ENCODE measurements around the gene YTHDC2. TPM values are rescaled to one million over a fixed set of nuclear protein-coding genes. Genes with fewer than 3 reads are reported as not detected.

Gene YTHDC2
- total RNA-seq, 6 experiments from 2014 or later, result 13.0 to 17.6 (median 15.9) TPM

GRCh38 chr5:113632996-113633395, 119.5 kb downstream of the YTHDC2 start:
- no peak for DNase-seq
- Mint-ChIP-seq H3K27ac (no peak overlapping the region), H3K4me3 (no peak overlapping the region), H3K9me3 (no peaks in the 10 kb centered on the region), H3K36me3 (ENCODE audit: low read depth) (no peaks in the 10 kb centered on the region), H3K27me3 (ENCODE audit: insufficient read depth) (peaks cover 7% of the 10 kb centered on the region; the same call in 1 of the 2 replicates), H3K4me1 (ENCODE audit: low read depth) (no peaks in the 10 kb centered on the region)
- TF ChIP-seq, protein P1, sequence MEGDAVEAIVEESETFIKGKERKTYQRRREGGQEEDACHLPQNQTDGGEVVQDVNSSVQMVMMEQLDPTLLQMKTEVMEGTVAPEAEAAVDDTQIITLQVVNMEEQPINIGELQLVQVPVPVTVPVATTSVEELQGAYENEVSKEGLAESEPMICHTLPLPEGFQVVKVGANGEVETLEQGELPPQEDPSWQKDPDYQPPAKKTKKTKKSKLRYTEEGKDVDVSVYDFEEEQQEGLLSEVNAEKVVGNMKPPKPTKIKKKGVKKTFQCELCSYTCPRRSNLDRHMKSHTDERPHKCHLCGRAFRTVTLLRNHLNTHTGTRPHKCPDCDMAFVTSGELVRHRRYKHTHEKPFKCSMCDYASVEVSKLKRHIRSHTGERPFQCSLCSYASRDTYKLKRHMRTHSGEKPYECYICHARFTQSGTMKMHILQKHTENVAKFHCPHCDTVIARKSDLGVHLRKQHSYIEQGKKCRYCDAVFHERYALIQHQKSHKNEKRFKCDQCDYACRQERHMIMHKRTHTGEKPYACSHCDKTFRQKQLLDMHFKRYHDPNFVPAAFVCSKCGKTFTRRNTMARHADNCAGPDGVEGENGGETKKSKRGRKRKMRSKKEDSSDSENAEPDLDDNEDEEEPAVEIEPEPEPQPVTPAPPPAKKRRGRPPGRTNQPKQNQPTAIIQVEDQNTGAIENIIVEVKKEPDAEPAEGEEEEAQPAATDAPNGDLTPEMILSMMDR (IDR thresholded peaks at IDR 0.05), result no peak

DNA sequence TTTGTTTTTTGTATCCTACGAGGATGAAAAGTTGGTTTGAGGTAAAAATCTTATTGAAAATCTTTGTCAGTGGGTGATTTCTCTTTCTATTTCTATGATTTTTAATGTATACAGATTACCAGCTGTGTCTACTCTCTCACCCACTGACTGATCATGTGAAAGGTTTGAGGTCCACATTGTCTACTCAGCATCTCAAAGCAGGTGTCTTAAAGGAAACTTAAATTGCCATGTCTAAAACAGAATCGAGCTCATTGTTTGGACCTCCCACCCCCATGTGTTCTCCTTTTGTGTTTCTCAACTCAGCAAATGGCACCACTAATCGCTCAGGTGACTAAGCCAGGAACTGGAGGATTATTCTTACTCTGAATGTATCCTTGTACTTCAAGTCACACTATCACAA, 121.5 kb downstream of the YTHDC2 start:
- peaks cover 1% of the 10 kb centered on the region; the same call in 1 of the 2 replicates for H3K27me3 Mint-ChIP-seq (ENCODE audit: insufficient read depth)
- H3K4me3 Mint-ChIP-seq, result no peak overlapping the region
- DNase-seq, result no peak
- no peaks in the 10 kb centered on the region for H3K9me3 Mint-ChIP-seq
- H3K27ac Mint-ChIP-seq, result no peak overlapping the region
- H3K36me3 Mint-ChIP-seq (ENCODE audit: low read depth), result no peaks in the 10 kb centered on the region
- TF ChIP-seq, protein P1 (IDR thresholded peaks at IDR 0.05), result no peak
- no peaks in the 10 kb centered on the region for H3K4me1 Mint-ChIP-seq (ENCODE audit: low read depth)

- no peaks in the 10 kb centered on the region for H3K9me3 Mint-ChIP-seq
- TF ChIP-seq, protein P1 (IDR thresholded peaks at IDR 0.05), result no peak
- no peak for DNase-seq
- H3K27ac Mint-ChIP-seq, result no peak overlapping the region
- H3K4me1 Mint-ChIP-seq (ENCODE audit: low read depth), result no peaks in the 10 kb centered on the region
- no peak overlapping the region for H3K4me3 Mint-ChIP-seq
- H3K27me3 Mint-ChIP-seq (ENCODE audit: insufficient read depth), result no peaks in the 10 kb centered on the region
- no peaks in the 10 kb centered on the region for H3K36me3 Mint-ChIP-seq (ENCODE audit: low read depth)
Observed at GRCh38 chr5:113641715-113642114, 128.2 kb downstream of the YTHDC2 start.

Other genes starting within 250 kb of the YTHDC2 start
- gene TSSK1B, start 78.7 kb upstream of the YTHDC2 start, total RNA-seq (2021; fragmentation: NEBNext Ultra II Directional; extraction: Animal tissue kit (Norgen Biotek cat#: 25700)), result not detected
- gene MCC, start 25.2 kb upstream of the YTHDC2 start, total RNA-seq (2021; fragmentation: NEBNext Ultra II Directional; extraction: Animal tissue kit (Norgen Biotek cat#: 25700)), result 1 to 10 TPM; 2.5 to 4.9 (median 3.0) TPM

Measured in HFFc6 (cell line).